MV-4-11 (cell line): ENCODE data around the gene CACNA1S.

ENCODE experiments used
- DNase-seq: peaks from one replicate; lab custom pipeline; 2025; lab: John Stamatoyannopoulos, UW

Gene CACNA1S

GRCh38 chr1:201140235-201140940 is 28.2 kb upstream of the CACNA1S start:
- no peak for DNase-seq

- DNase-seq: no peak
These were observed 27.5 kb upstream of the CACNA1S start for GRCh38 chr1:201139756-201140155.

- DNase-seq: no peak
These were observed 27.1 kb upstream of the CACNA1S start for GRCh38 chr1:201139306-201139705.

GRCh38 chr1:201138311-201138840 is 26.1 kb upstream of the CACNA1S start:
- DNase-seq: no peak

GRCh38 chr1:201137579-201138310 is 25.5 kb upstream of the CACNA1S start:
- DNase-seq: no peak

- DNase-seq: no peak
These were observed 24.8 kb upstream of the CACNA1S start for GRCh38 chr1:201137024-201137392.

GRCh38 chr1:201136355-201137023 is 24.3 kb upstream of the CACNA1S start:
- DNase-seq: no peak

- DNase-seq: no peak
These were observed 22.2 kb upstream of the CACNA1S start for GRCh38 chr1:201134405-201134804.

GRCh38 chr1:201131398-201131797 is 19.2 kb upstream of the CACNA1S start:
- no peak for DNase-seq

GRCh38 chr1:201128962-201129361 is 16.7 kb upstream of the CACNA1S start:
- DNase-seq: no peak

- DNase-seq: no peak
These were observed 16.2 kb upstream of the CACNA1S start for GRCh38 chr1:201128476-201128875.

- no peak for DNase-seq
These were observed 15.7 kb upstream of the CACNA1S start for GRCh38 chr1:201127755-201128455.

GRCh38 chr1:201126832-201127754 is 14.9 kb upstream of the CACNA1S start, which contains the start of gene ASCL5:
Gene ASCL5 (minus strand): TSS chr1:201127184. CDS start chr1:201115372, 11,812 bp downstream.
- DNase-seq: no peak

GRCh38 chr1:201126463-201126831 is 14.2 kb upstream of the CACNA1S start:
- DNase-seq: no peak

GRCh38 chr1:201125800-201126199 is 13.6 kb upstream of the CACNA1S start:
- DNase-seq: no peak

GRCh38 chr1:201125019-201125418 is 12.8 kb upstream of the CACNA1S start:
- DNase-seq: no peak

- DNase-seq: no peak
These were observed 11.6 kb upstream of the CACNA1S start for GRCh38 chr1:201123866-201124265.

- DNase-seq: no peak
These were observed 10.2 kb upstream of the CACNA1S start for GRCh38 chr1:201122321-201122957.

- DNase-seq: peak; percentile 42
These were observed 7.3 kb upstream of the CACNA1S start for GRCh38 chr1:201119206-201120197.
